ENCODE data around the gene HIRA. TPM values are rescaled to one million over a fixed set of nuclear protein-coding genes. Genes with fewer than 3 reads are reported as not detected.
A peak's percentile ranks its signal among the peaks of the same experiment; 100 is the strongest.

HIRA gene
- total and polyA plus RNA-seq, 9 of the 15 experiments (the other 6 are each of a cell fraction or from before 2014, with no cell fraction given): 0.96 to 132 (median 58.4) TPM

DNA sequence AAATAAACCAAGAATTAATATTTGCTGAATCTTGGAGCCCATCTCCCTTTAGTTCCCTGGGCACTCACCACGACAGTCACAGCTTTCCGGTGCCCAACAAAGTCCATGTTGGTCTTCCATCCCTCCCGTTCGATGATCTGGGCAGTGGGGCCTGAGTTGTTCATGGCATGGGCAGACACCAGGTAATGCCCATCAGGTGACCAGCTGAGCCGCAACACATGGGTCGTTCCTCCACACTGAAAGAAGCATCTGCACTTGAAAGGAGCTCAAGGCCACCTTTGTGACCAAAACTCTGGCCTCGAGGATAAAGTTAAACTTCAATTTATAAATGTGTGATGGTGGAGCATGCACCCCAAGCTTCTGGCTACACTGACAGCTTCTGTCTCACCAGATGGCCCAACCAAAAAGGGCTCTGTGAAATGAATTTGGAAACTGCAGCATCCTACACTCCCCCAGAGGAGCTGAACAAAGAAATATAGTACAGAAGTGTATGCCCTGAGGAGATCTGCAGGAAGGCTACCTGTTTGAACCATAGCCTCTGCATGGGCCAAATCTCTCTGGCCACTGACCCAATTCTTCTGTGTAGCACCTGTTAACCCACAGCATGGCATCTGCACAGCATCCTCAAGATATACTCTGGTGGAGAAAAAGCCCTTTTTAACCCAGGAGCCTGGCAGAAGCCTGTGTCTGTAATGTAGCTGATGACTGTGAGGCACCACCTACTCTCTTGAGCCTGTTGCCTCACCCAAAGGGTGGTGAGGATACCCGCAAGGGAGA lies 37.1 kb downstream of the HIRA start (continued):
- TF ChIP-seq, protein P1, sequence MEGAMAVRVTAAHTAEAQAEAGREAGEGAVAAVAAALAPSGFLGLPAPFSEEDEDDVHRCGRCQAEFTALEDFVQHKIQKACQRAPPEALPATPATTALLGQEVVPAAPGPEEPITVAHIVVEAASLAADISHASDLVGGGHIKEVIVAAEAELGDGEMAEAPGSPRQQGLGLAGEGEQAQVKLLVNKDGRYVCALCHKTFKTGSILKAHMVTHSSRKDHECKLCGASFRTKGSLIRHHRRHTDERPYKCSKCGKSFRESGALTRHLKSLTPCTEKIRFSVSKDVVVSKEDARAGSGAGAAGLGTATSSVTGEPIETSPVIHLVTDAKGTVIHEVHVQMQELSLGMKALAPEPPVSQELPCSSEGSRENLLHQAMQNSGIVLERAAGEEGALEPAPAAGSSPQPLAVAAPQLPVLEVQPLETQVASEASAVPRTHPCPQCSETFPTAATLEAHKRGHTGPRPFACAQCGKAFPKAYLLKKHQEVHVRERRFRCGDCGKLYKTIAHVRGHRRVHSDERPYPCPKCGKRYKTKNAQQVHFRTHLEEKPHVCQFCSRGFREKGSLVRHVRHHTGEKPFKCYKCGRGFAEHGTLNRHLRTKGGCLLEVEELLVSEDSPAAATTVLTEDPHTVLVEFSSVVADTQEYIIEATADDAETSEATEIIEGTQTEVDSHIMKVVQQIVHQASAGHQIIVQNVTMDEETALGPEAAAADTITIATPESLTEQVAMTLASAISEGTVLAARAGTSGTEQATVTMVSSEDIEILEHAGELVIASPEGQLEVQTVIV (CRISPR knock-in tag; IDR thresholded peaks at IDR 0.05; ENCODE audit: borderline replicate concordance): no peak
- TF ChIP-seq ZNF395 (CRISPR knock-in tag; IDR thresholded peaks at IDR 0.05) (no peak), ZNF146 (CRISPR knock-in tag; IDR thresholded peaks at IDR 0.05; ENCODE audit: unreplicated experiment) (peak; percentile 10), XRCC4 (IDR thresholded peaks at IDR 0.05; ENCODE audit: extremely low read depth, insufficient read depth, insufficient read length) (no peak), FUS (optimal IDR thresholded peaks at IDR 0.05; ENCODE audit: low read depth, low read length) (no peak), FOXA3 (CRISPR knock-in tag; conservative IDR thresholded peaks at IDR 0.05 in 1 of 2, IDR thresholded peaks at IDR 0.05 in 1 of 2) (no peak), ETV5 (CRISPR knock-in tag; IDR thresholded peaks at IDR 0.05; ENCODE audit: low read depth) (no peak), RAD21 (CRISPR knock-in tag; conservative IDR thresholded peaks at IDR 0.05 in 1 of 2, IDR thresholded peaks at IDR 0.05 in 1 of 2) (no peak), PPARD (CRISPR knock-in tag; IDR thresholded peaks at IDR 0.05) (0 out of 2 replicates have a peak, but pooled peaks have one; percentile 3), SP2 (IDR thresholded peaks at IDR 0.05; ENCODE audit: extremely low read depth, low read depth, low read length, poor library complexity, severe bottlenecking) (no peak), ZZZ3 (IDR thresholded peaks at IDR 0.05) (no peak), XRCC5 (IDR thresholded peaks at IDR 0.05; ENCODE audit: low read depth, low read length) (no peak)
- TF ChIP-seq, protein P2, sequence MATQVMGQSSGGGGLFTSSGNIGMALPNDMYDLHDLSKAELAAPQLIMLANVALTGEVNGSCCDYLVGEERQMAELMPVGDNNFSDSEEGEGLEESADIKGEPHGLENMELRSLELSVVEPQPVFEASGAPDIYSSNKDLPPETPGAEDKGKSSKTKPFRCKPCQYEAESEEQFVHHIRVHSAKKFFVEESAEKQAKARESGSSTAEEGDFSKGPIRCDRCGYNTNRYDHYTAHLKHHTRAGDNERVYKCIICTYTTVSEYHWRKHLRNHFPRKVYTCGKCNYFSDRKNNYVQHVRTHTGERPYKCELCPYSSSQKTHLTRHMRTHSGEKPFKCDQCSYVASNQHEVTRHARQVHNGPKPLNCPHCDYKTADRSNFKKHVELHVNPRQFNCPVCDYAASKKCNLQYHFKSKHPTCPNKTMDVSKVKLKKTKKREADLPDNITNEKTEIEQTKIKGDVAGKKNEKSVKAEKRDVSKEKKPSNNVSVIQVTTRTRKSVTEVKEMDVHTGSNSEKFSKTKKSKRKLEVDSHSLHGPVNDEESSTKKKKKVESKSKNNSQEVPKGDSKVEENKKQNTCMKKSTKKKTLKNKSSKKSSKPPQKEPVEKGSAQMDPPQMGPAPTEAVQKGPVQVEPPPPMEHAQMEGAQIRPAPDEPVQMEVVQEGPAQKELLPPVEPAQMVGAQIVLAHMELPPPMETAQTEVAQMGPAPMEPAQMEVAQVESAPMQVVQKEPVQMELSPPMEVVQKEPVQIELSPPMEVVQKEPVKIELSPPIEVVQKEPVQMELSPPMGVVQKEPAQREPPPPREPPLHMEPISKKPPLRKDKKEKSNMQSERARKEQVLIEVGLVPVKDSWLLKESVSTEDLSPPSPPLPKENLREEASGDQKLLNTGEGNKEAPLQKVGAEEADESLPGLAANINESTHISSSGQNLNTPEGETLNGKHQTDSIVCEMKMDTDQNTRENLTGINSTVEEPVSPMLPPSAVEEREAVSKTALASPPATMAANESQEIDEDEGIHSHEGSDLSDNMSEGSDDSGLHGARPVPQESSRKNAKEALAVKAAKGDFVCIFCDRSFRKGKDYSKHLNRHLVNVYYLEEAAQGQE (IDR thresholded peaks at IDR 0.05; ENCODE audit: borderline replicate concordance): no peak
- TF ChIP-seq, protein P2 (CRISPR knock-in tag; IDR thresholded peaks at IDR 0.05; ENCODE audit: low read depth): 0 out of 2 replicates have a peak, but pooled peaks have one; percentile 36
